T-cell (primary cell): ENCODE results near the gene ST6GALNAC2. TPM values are rescaled to one million over a fixed set of nuclear protein-coding genes. Genes with fewer than 3 reads are reported as not detected.

Experiments used
- ATAC-seq, 4 experiments: fragments of 200-7000 bp in 3 of 4; fragments of 150-1000 bp in 1 of 4; cut with Tn5 transposase; replicated peaks in 1 of 4; 1 replicate in 3 of 4; 2 replicates in 1 of 4; pipeline ENCODE4 v1.10.0; 2021; ENCODE audit warnings: moderate library complexity in 3 of 4, mild to moderate bottlenecking in 2 of 4, moderate number of reproducible peaks in 1 of 4
- CTCF ChIA-PET, 2 donors: fragments of 300-600 bp; sonication (Branson Sonifier 250); formaldehyde crosslinking; loops; one replicate each; lab custom pipeline; 2022; ENCODE audit warnings: antibody characterized with exemption in 2 of 2; lab: Charles Lee
- POLR2A ChIA-PET, 2 donors: fragments of 300-600 bp; sonication (Branson Sonifier 250); formaldehyde crosslinking; loops; one replicate each; lab custom pipeline; 2022; ENCODE audit warnings: antibody characterized with exemption in 2 of 2; lab: Charles Lee
- DNase-seq, 35 experiments: peaks; one replicate each; pipeline versions ENCODE4 v3.0.0 to v3.0.0-alpha.2; 2013 to 2023
- H3K27ac ChIP-seq: one replicate; pipeline ENCODE4 v1.5.1; 2013; ENCODE audit warnings: low read length
- H3K27me3 ChIP-seq, 2 experiments: replicated peaks in 1 of 2; 1 replicate in 1 of 2; 2 replicates in 1 of 2; pipeline versions ENCODE4 v1.6.1 to v1.7.0; 2013; ENCODE audit warnings: low read length in 1 of 2, mixed read lengths in 1 of 2; ENCODE audit not compliant: control insufficient read depth in 2 of 2, insufficient read depth in 2 of 2; ENCODE audit errors: extremely low read depth in 1 of 2
- H3K36me3 ChIP-seq, 2 donors: 1 replicate in 1 of 2; 2 replicates in 1 of 2; pipeline versions ENCODE4 v1.6.1 to v1.7.0; 2013; ENCODE audit warnings: low read length in 1 of 2; ENCODE audit not compliant: control insufficient read depth in 2 of 2, insufficient read depth in 1 of 2; ENCODE audit errors: extremely low read depth in 1 of 2
- H3K4me1 ChIP-seq, 2 experiments: 1 replicate in 1 of 2; 2 replicates in 1 of 2; pipeline versions ENCODE4 v1.6.1 to v1.7.0; 2013; ENCODE audit warnings: low read length in 2 of 2, mixed read lengths in 1 of 2; ENCODE audit not compliant: insufficient read depth in 2 of 2, control insufficient read depth in 1 of 2; ENCODE audit errors: extremely low read depth in 1 of 2
- H3K4me3 ChIP-seq, 2 donors: 1 replicate in 1 of 2; 2 replicates in 1 of 2; pipeline versions ENCODE4 v1.5.1 to v1.7.0; 2013; ENCODE audit warnings: mild to moderate bottlenecking in 2 of 2, low read length in 1 of 2, moderate library complexity in 1 of 2; ENCODE audit not compliant: control insufficient read depth in 1 of 2; ENCODE audit errors: extremely low read depth in 1 of 2
- H3K9me3 ChIP-seq: 2 replicates; pipeline ENCODE4 v1.7.0; 2013
- H3K27ac Mint-ChIP-seq, 2 donors: one replicate each; pipeline ENCODE4 v1.8.0; 2020 to 2021; ENCODE audit warnings: mild to moderate bottlenecking in 2 of 2, mixed read lengths in 2 of 2
- H3K27me3 Mint-ChIP-seq, 2 donors: one replicate each; pipeline ENCODE4 v1.8.0; 2021 to 2022; ENCODE audit warnings: mixed read lengths in 2 of 2
- H3K36me3 Mint-ChIP-seq: one replicate; pipeline ENCODE4 v1.8.0; 2021; ENCODE audit warnings: mixed read lengths
- H3K4me1 Mint-ChIP-seq, 3 donors: one replicate each; pipeline ENCODE4 v1.8.0; 2020 to 2022; ENCODE audit warnings: mixed read lengths in 3 of 3, mild to moderate bottlenecking in 1 of 3
- H3K4me3 Mint-ChIP-seq, 3 donors: one replicate each; pipeline ENCODE4 v1.8.0; 2020 to 2022; ENCODE audit warnings: mild to moderate bottlenecking in 3 of 3, mixed read lengths in 3 of 3, moderate library complexity in 3 of 3
- H3K9me3 Mint-ChIP-seq, 3 donors: one replicate each; pipeline ENCODE4 v1.8.0; 2020 to 2022; ENCODE audit warnings: mixed read lengths in 3 of 3
- WGBS: methylation state at CpG from one replicate; pipeline ENCODE4 v1.1.5; 2013; ENCODE audit warnings: missing lambda C conversion rate; ENCODE audit not compliant: insufficient coverage; 5-methylcytosine and 5-hydroxymethylcytosine counted together
- total RNA-seq, 35 experiments: library from RNA in 6 of 35; stranded (reverse) in 6 of 35; fragments of 120-200 nt in 1 of 35; gene quantifications; one replicate each; pipeline versions ENCODE4 v1.2.1 to v1.2.4 and lab custom pipeline; 2013 to 2026

Gene ST6GALNAC2
- total RNA-seq, 5 donors from 2014 or later (not counting 1 experiment from before 2014, with no cell fraction given), result 0.55 to 4.7 (median 2.1) TPM

DNA sequence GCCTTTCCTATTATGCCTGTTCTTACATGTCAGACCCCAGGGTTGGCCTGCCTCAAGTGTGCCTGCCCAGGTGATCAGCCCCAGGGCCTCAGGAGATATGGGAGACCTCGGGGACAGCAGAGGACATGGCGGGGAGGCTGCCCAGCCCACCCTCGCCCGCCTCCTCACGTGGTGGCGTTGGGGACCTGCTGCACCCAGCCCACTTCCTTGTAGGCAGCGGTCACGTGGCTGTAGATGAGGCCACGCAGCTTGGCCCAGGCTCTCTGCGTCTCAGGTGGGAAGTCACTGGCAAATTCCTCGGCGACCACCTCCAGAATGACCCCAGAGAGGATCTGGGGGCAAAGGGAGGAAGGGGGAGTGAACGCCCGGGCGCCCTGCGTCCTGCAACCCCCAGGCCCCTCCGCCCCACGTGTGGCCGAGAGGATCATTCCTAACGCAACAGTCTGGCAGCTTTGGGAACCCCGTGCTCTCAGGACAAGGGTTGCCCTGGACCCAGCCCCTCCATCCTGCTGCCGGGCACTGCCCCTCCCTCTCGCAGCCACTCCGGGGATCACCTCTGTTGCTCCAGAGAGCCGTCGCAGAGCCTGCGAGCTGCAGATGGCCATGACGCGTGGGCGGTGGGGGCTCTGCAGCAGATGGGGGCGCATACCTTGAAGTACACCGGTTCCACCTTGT is 54.7 kb downstream of the ST6GALNAC2 start:
- Histone ChIP-seq H3K27ac (no peak overlapping the region), H3K9me3 (no peaks in the 10 kb centered on the region), H3K27me3 (peaks cover 0 to 26% of the 10 kb centered on the region in 2 experiments), H3K4me1 (peaks cover 7 to 38% of the 10 kb centered on the region in 2 experiments), H3K4me3 (no peak overlapping the region), H3K36me3 (no peaks in the 10 kb centered on the region)
- 84% methylated on average over 26 of the region's 32 CpGs for WGBS
- Mint-ChIP-seq H3K27ac (no peak overlapping the region), H3K27me3 (peaks cover 0 to 11% of the 10 kb centered on the region in 2 donors), H3K36me3 (no peaks in the 10 kb centered on the region), H3K4me3 (no peak overlapping the region), H3K9me3 (no peaks in the 10 kb centered on the region), H3K4me1 (peaks cover 20 to 32% (median 24%) of the 10 kb centered on the region in 3 donors)
- ATAC-seq (no peak), DNase-seq (no peak)
- ChIA-PET POLR2A (no interaction called here), CTCF (no interaction called here)

DNA sequence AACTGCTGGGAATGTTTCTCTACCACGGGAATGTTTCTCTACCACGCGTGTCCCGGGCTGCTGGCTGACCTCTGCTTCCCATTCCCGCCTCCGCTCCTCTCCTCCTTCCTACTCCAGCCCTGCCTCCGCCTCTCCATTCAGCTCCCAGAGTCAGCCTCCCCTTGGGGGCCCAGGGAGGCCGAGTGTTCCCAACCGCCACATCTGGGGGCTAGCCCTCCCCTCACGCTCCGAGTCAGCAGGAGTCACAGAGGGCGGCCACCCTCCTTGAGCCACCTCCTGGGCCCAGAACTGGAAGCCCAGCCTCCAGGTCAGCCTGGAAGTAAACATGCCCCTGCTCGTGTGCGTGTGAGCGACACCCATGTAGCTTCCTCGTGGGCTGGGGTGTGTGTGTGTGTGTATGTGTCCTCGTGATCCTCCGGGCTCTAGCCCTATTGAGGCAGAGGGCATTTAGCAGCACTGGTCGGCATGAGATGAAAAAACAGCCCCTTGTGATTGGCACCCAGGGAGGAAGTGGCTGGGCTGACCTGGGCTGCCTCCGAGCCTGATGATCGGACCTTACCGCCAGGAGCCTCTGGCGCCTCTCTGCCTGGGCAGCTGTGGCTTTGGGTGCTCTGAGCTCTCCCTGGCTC is 55.5 kb downstream of the ST6GALNAC2 start:
- Mint-ChIP-seq H3K4me1 (peaks cover 18 to 32% (median 24%) of the 10 kb centered on the region in 3 donors), H3K27ac (peak overlapping the region in 1 of 2 donors; percentile 68), H3K4me3 (peak overlapping the region in 1 of 3 donors; percentile 56), H3K9me3 (no peaks in the 10 kb centered on the region), H3K36me3 (no peaks in the 10 kb centered on the region), H3K27me3 (peaks cover 0 to 7% of the 10 kb centered on the region in 2 donors)
- Histone ChIP-seq H3K4me3 (no peak overlapping the region), H3K36me3 (no peaks in the 10 kb centered on the region), H3K27me3 (peaks cover 0 to 19% of the 10 kb centered on the region in 2 experiments), H3K27ac (no peak overlapping the region), H3K9me3 (no peaks in the 10 kb centered on the region), H3K4me1 (peaks cover 7 to 38% of the 10 kb centered on the region in 2 experiments)
- WGBS, result 94% methylated on average over 22 of the region's 23 CpGs
- ATAC-seq (no peak), DNase-seq (no peak)
- ChIA-PET CTCF (no interaction called here), POLR2A (no interaction called here)

DNA sequence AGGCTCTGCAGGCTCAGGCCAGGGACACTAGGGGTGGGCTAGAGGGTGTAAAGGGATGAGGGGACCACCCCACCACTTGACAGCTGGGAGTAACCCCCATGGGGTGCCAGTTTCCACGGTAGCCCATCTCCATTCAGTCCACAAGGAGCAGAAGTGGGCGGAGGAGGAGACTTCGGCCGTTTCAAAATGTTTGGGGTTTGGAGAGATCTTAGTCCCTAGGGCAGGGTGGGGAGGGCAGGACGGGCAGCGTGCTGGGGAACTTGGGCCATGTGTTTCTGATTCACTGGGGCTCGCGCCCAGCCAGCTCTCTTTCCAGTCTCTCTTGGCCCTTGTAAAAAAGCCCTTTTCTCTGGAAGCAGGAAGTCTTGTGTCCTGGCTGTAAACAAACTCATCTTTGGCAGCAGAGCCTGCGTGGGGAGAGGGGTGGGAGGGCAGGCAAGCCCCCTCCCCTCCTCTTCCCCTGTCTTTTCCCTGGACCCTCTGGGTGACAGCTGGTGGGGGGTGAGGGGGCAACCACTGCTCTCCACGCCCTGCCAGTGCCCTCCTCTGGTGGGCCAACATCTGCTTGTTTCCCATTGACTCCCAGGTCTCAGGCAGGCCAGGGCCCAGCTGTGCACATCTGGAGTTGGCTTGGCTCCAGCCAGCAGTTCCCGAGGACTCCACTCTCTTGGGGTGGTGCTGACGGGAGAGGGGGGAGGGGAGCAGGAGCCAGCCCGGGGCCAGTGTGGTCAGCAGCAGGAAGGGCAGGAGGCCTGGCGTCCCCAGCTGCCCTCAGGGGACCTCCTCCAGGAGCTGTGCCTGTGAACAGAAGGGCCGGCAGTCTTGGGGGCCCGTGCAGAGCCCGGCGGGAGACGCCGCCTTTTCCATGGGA is 56.2 kb downstream of the ST6GALNAC2 start:
- H3K27ac Mint-ChIP-seq, result peak overlapping the region in 1 of 2 donors; percentile 52
- H3K9me3 Mint-ChIP-seq, result no peaks in the 10 kb centered on the region
- ATAC-seq (no peak), DNase-seq (no peak)
- ChIA-PET POLR2A (no interaction called here), CTCF (interaction anchor here (0.6 to 0.7 kb wide), 3 partner anchors 144 to 759 kb away, joined by 4 to 5 read pairs (median 4); no protein-coding TSS in a partner anchor)
- H3K4me1 Mint-ChIP-seq, result peaks cover 20 to 37% (median 24%) of the 10 kb centered on the region in 3 donors
- H3K4me1 ChIP-seq, result peaks cover 7 to 38% of the 10 kb centered on the region in 2 experiments
- 91% methylated on average over 8 of the region's 20 CpGs for WGBS
- peaks cover 0 to 5% of the 10 kb centered on the region in 2 donors for H3K27me3 Mint-ChIP-seq
- no peaks in the 10 kb centered on the region for H3K36me3 ChIP-seq
- peak overlapping the region; percentile 34 for H3K27ac ChIP-seq
- no peak overlapping the region for H3K4me3 ChIP-seq
- no peaks in the 10 kb centered on the region for H3K9me3 ChIP-seq
- H3K36me3 Mint-ChIP-seq, result no peaks in the 10 kb centered on the region
- peak overlapping the region in 1 of 3 donors; percentile 68 for H3K4me3 Mint-ChIP-seq
- H3K27me3 ChIP-seq, result peaks cover 0 to 13% of the 10 kb centered on the region in 2 experiments

- Histone ChIP-seq H3K27me3 (peaks cover 0 to 13% of the 10 kb centered on the region in 2 experiments), H3K9me3 (no peaks in the 10 kb centered on the region), H3K36me3 (no peaks in the 10 kb centered on the region), H3K4me3 (peak overlapping the region; percentile 23 to 38), H3K4me1 (peaks cover 7 to 38% of the 10 kb centered on the region in 2 experiments), H3K27ac (peak overlapping the region; percentile 71)
- 57% methylated on average over 21 of the region's 31 CpGs for WGBS
- CTCF ChIA-PET, result interaction anchor here (0.6 to 1.6 kb wide), 6 partner anchors 16 to 760 kb away, joined by 3 to 5 read pairs (median 4); no protein-coding TSS in a partner anchor
- Mint-ChIP-seq H3K36me3 (no peaks in the 10 kb centered on the region), H3K4me1 (peaks cover 24 to 39% (median 27%) of the 10 kb centered on the region in 3 donors), H3K4me3 (peak overlapping the region in 2 of 3 donors; percentile 28 to 68), H3K9me3 (no peaks in the 10 kb centered on the region), H3K27ac (peak overlapping the region; percentile 81 to 84), H3K27me3 (peaks cover 0 to 5% of the 10 kb centered on the region in 2 donors)
- ATAC-seq, result peak in 1 of 4 experiments; percentile 26
- peak in 4 of 35 experiments; percentile 15 to 34 (median 26) for DNase-seq
- POLR2A ChIA-PET, result interaction anchor here in 1 of 2 donors (0.7 kb wide), 1 partner anchor 90 kb away, joined by 4 read pairs; no protein-coding TSS in a partner anchor
Observed at GRCh38 chr17:76528528-76529223, 57.0 kb downstream of the ST6GALNAC2 start.

- peak overlapping the region in 2 of 3 donors; percentile 45 to 68 for H3K4me3 Mint-ChIP-seq
- WGBS, result 76% methylated on average over 9 of the region's 15 CpGs
- peaks cover 29 to 45% (median 32%) of the 10 kb centered on the region in 3 donors for H3K4me1 Mint-ChIP-seq
Observed at GRCh38 chr17:76528156-76528527, 57.5 kb downstream of the ST6GALNAC2 start.

More at GRCh38 chr17:76528156-76528527, 57.5 kb downstream of the ST6GALNAC2 start:
- ChIA-PET POLR2A (interaction anchor here in 1 of 2 donors (0.7 kb wide), 1 partner anchor 90 kb away, joined by 4 read pairs; no protein-coding TSS in a partner anchor), CTCF (interaction anchor here (0.7 to 1.6 kb wide), 3 partner anchors 16 to 185 kb away, joined by 3 to 5 read pairs (median 3); no protein-coding TSS in a partner anchor)
- H3K4me1 ChIP-seq, result peaks cover 7 to 43% of the 10 kb centered on the region in 2 experiments
- Mint-ChIP-seq H3K27me3 (peaks cover 0 to 5% of the 10 kb centered on the region in 2 donors), H3K27ac (peak overlapping the region; percentile 81 to 84), H3K9me3 (no peaks in the 10 kb centered on the region), H3K36me3 (no peaks in the 10 kb centered on the region)
- no peaks in the 10 kb centered on the region for H3K9me3 ChIP-seq
- ATAC-seq (peak; percentile 7 to 65 (median 22)), DNase-seq (peak in 2 of 35 experiments; percentile 17 to 22)
- H3K36me3 ChIP-seq, result no peaks in the 10 kb centered on the region
- H3K27me3 ChIP-seq, result peaks cover 0 to 13% of the 10 kb centered on the region in 2 experiments
- peak overlapping the region; percentile 23 to 38 for H3K4me3 ChIP-seq
- H3K27ac ChIP-seq, result peak overlapping the region; percentile 71
